Eye (tissue), 1 donor: ENCODE results near the gene NET1.
"Not testable (repeated sequence)": the region's sequence is repeated elsewhere in the genome, so short reads cannot be mapped to it uniquely, and the experiment has no call there.

Source experiments
- DNase-seq: peaks from one replicate; pipeline ENCODE4 v3.0.0-alpha.2; 2015

The NET1 gene

GRCh38 chr10:5412277-5412941, at the start of gene NET1:
NET1 (plus strand) TSS chr10:5412557; CDS start chr10:5412693, 136 bp downstream.
- DNase-seq, result peak; percentile 96

GRCh38 chr10:5362873-5363272, 49.5 kb upstream of the NET1 start:
- DNase-seq, result no peak

GRCh38 chr10:5364374-5364773, 48.0 kb upstream of the NET1 start:
- no peak for DNase-seq

GRCh38 chr10:5364890-5365338, 47.4 kb upstream of the NET1 start, which contains the start of gene UCN3:
UCN3 (plus strand) TSS chr10:5364966; CDS start chr10:5373721, 8,755 bp downstream.
- no peak for DNase-seq

GRCh38 chr10:5365928-5366327, 46.4 kb upstream of the NET1 start:
- DNase-seq, result no peak

- DNase-seq, result no peak
Measured at GRCh38 chr10:5369362-5370158, 42.8 kb upstream of the NET1 start.

GRCh38 chr10:5370493-5371352, 41.6 kb upstream of the NET1 start:
- no peak for DNase-seq

GRCh38 chr10:5373307-5373706, 39.0 kb upstream of the NET1 start:
- DNase-seq, result peak; percentile 33

- DNase-seq, result no peak
Measured at GRCh38 chr10:5373891-5374611, 38.3 kb upstream of the NET1 start.

- DNase-seq, result no peak
Measured at GRCh38 chr10:5376450-5376849, 35.9 kb upstream of the NET1 start.

GRCh38 chr10:5379202-5379601, 33.2 kb upstream of the NET1 start:
- DNase-seq, result not testable (repeated sequence)

- DNase-seq, result not testable (repeated sequence)
Measured at GRCh38 chr10:5380395-5380794, 32.0 kb upstream of the NET1 start.

- no peak for DNase-seq
Measured at GRCh38 chr10:5381187-5381586, 31.2 kb upstream of the NET1 start.

GRCh38 chr10:5385224-5385623, 27.1 kb upstream of the NET1 start:
- no peak for DNase-seq

- no peak for DNase-seq
Measured at GRCh38 chr10:5387169-5387568, 25.2 kb upstream of the NET1 start.

- no peak for DNase-seq
Measured at GRCh38 chr10:5390607-5391205, 21.7 kb upstream of the NET1 start.

GRCh38 chr10:5391790-5392189, 20.6 kb upstream of the NET1 start:
- no peak for DNase-seq

GRCh38 chr10:5393529-5393928, 18.8 kb upstream of the NET1 start:
- DNase-seq, result no peak

- DNase-seq, result no peak
Measured at GRCh38 chr10:5395168-5395567, 17.2 kb upstream of the NET1 start.

GRCh38 chr10:5396556-5397300, 15.6 kb upstream of the NET1 start:
- DNase-seq, result peak; percentile 16

GRCh38 chr10:5399332-5399731, 13.0 kb upstream of the NET1 start:
- DNase-seq, result no peak
